Trophoblast cell (in vitro differentiated cells and primary cell): ENCODE measurements around the gene PBOV1.
"Not testable (repeated sequence)": the region's sequence is repeated elsewhere in the genome, so short reads cannot be mapped to it uniquely, and the experiment has no call there.

Source experiments
- DNase-seq, 2 donors: peaks; one replicate each; pipeline ENCODE4 v3.0.0-alpha.2; 2016
- H2AFZ ChIP-seq: 2 replicates; pipeline ENCODE4 v1.6.1; 2013; ENCODE audit warnings: low read length, moderate library complexity, mild to moderate bottlenecking; ENCODE audit not compliant: insufficient read depth, poor library complexity
- H2AK5ac ChIP-seq: 2 replicates; pipeline ENCODE4 v1.6.1; 2013; ENCODE audit warnings: mild to moderate bottlenecking, low read length
- H2BK120ac ChIP-seq: 2 replicates; pipeline ENCODE4 v1.6.1; 2013; ENCODE audit warnings: low read length, mild to moderate bottlenecking, moderate library complexity; ENCODE audit not compliant: insufficient read depth, poor library complexity
- H2BK12ac ChIP-seq: 2 replicates; pipeline ENCODE4 v1.6.1; 2013; ENCODE audit warnings: mild to moderate bottlenecking, low read length, moderate library complexity
- H2BK5ac ChIP-seq: 2 replicates; pipeline ENCODE4 v1.6.1; 2013; ENCODE audit warnings: low read length, low read depth, moderate library complexity, mild to moderate bottlenecking; ENCODE audit not compliant: poor library complexity
- H3K14ac ChIP-seq: 2 replicates; pipeline ENCODE4 v1.6.1; 2013; ENCODE audit warnings: mild to moderate bottlenecking, low read length
- H3K18ac ChIP-seq: 2 replicates; pipeline ENCODE4 v1.6.1; 2013; ENCODE audit warnings: mild to moderate bottlenecking, low read length
- H3K23ac ChIP-seq: 2 replicates; pipeline ENCODE4 v1.6.1; 2013; ENCODE audit warnings: low read length
- H3K27ac ChIP-seq: 2 replicates; pipeline ENCODE4 v1.5.1; 2013; ENCODE audit warnings: low read depth, mild to moderate bottlenecking, inconsistent platforms, low read length, moderate library complexity
- H3K27me3 ChIP-seq: 2 replicates; pipeline ENCODE4 v1.6.1; 2013; ENCODE audit warnings: inconsistent platforms, mild to moderate bottlenecking, low read length, moderate library complexity; ENCODE audit not compliant: insufficient read depth
- H3K36me3 ChIP-seq, 2 experiments: 1 replicate in 1 of 2; 2 replicates in 1 of 2; pipeline ENCODE4 v1.6.1; 2013; ENCODE audit warnings: low read length in 2 of 2, mild to moderate bottlenecking in 2 of 2, moderate library complexity in 1 of 2; ENCODE audit not compliant: insufficient read depth in 2 of 2, control insufficient read depth in 1 of 2
- H3K4ac ChIP-seq: 2 replicates; pipeline ENCODE4 v1.6.1; 2013; ENCODE audit warnings: low read depth, mild to moderate bottlenecking, low read length, moderate library complexity
- H3K4me1 ChIP-seq, 2 experiments: 1 replicate in 1 of 2; 2 replicates in 1 of 2; pipeline ENCODE4 v1.6.1; 2013; ENCODE audit warnings: low read length in 2 of 2, mild to moderate bottlenecking in 2 of 2, moderate library complexity in 1 of 2; ENCODE audit not compliant: insufficient read depth in 2 of 2, control insufficient read depth in 1 of 2
- H3K4me2 ChIP-seq: 2 replicates; pipeline ENCODE4 v1.6.1; 2013; ENCODE audit warnings: inconsistent platforms, mild to moderate bottlenecking, low read length, moderate library complexity
- H3K4me3 ChIP-seq: 2 replicates; pipeline ENCODE4 v1.5.1; 2013; ENCODE audit warnings: mild to moderate bottlenecking, low read depth, low read length, inconsistent platforms
- H3K79me1 ChIP-seq: one replicate; pipeline ENCODE4 v1.6.1; 2013; ENCODE audit warnings: low read length
- H3K79me2 ChIP-seq: 2 replicates; pipeline ENCODE4 v1.6.1; 2013; ENCODE audit warnings: low read length, mild to moderate bottlenecking; ENCODE audit not compliant: control insufficient read depth, insufficient read depth, poor library complexity
- H3K9ac ChIP-seq: 2 replicates; pipeline ENCODE4 v1.6.1; 2013; ENCODE audit warnings: mild to moderate bottlenecking, low read length
- H3K9me3 ChIP-seq: 2 replicates; pipeline ENCODE4 v1.6.1; 2013; ENCODE audit warnings: low read depth, mild to moderate bottlenecking, control low read depth, inconsistent platforms, low read length; ENCODE audit not compliant: insufficient read depth
- H4K12ac ChIP-seq: 2 replicates; pipeline ENCODE4 v1.6.1; 2013; ENCODE audit warnings: low read depth, mild to moderate bottlenecking, low read length, moderate library complexity
- H4K8ac ChIP-seq: 2 replicates; pipeline ENCODE4 v1.6.1; 2013; ENCODE audit warnings: low read depth, mild to moderate bottlenecking, low read length, moderate library complexity
- H4K91ac ChIP-seq: one replicate; pipeline ENCODE4 v1.6.1; 2013; ENCODE audit warnings: low read depth, mild to moderate bottlenecking, low read length, moderate library complexity
- WGBS: extraction: QIAGEN DNeasy Blood & Tissue Kit; methylation state at CpG from one replicate; pipeline ENCODE4 v1.1.7; 2013; ENCODE audit warnings: missing lambda C conversion rate; ENCODE audit not compliant: insufficient read length, insufficient coverage; ENCODE audit errors: extremely low coverage; 5-methylcytosine and 5-hydroxymethylcytosine counted together

Gene PBOV1

DNA sequence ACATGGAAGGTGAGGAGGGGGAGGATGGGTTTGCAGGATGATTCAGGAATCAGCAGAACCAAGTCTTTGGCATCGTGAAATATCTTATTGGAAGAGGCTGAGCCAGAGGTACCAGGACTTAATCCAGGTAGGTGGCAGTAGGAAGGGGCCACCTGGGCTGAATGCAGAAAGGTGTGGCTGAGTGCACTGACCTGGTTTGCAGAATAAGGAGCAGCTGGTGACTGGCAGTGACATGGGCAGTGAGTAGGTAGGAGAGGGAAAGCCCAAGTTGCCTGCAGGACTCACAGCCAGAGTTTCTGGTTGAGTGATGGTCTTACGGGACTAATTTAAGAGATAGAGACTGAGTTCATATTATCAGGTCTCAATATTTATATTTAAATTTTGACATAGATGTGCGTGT is 1.1 kb upstream of the PBOV1 start:
- no peaks in the 10 kb centered on the region for H3K4me1 ChIP-seq
- H2BK12ac ChIP-seq, result no peak overlapping the region
- H3K4ac ChIP-seq, result no peak overlapping the region
- WGBS, result 100% methylated on average over 1 of the region's 3 CpGs
- no peak overlapping the region for H2AFZ ChIP-seq
- no peaks in the 10 kb centered on the region for H3K79me1 ChIP-seq
- no peak overlapping the region for H3K27ac ChIP-seq
- H4K91ac ChIP-seq, result no peak overlapping the region
- no peak overlapping the region for H2BK120ac ChIP-seq
- H3K4me3 ChIP-seq, result no peak overlapping the region
- no peaks in the 10 kb centered on the region for H3K27me3 ChIP-seq
- no peak overlapping the region for H2AK5ac ChIP-seq
- H4K8ac ChIP-seq, result no peak overlapping the region
- no peak overlapping the region for H3K18ac ChIP-seq
- H4K12ac ChIP-seq, result no peak overlapping the region
- no peak overlapping the region for H2BK5ac ChIP-seq
- no peak overlapping the region for H3K14ac ChIP-seq
- no peaks in the 10 kb centered on the region for H3K9me3 ChIP-seq
- no peak overlapping the region for H3K4me2 ChIP-seq
- H3K9ac ChIP-seq, result no peak overlapping the region
- no peaks in the 10 kb centered on the region for H3K36me3 ChIP-seq
- H3K79me2 ChIP-seq, result no peaks in the 10 kb centered on the region
- no peak overlapping the region for H3K23ac ChIP-seq
- DNase-seq, result no peak

- no peaks in the 10 kb centered on the region for H3K79me2 ChIP-seq
- H4K8ac ChIP-seq, result no peak overlapping the region
- H3K79me1 ChIP-seq, result no peaks in the 10 kb centered on the region
- no peak overlapping the region for H3K27ac ChIP-seq
- H3K4me1 ChIP-seq, result no peaks in the 10 kb centered on the region
- no peak overlapping the region for H2AFZ ChIP-seq
- H3K9me3 ChIP-seq, result no peaks in the 10 kb centered on the region
- H4K91ac ChIP-seq, result no peak overlapping the region
- H3K27me3 ChIP-seq, result no peaks in the 10 kb centered on the region
- no peak overlapping the region for H3K4ac ChIP-seq
- H2BK120ac ChIP-seq, result no peak overlapping the region
- no CpG with 5 or more reads among the region's 7 CpGs for WGBS
- H3K18ac ChIP-seq, result no peak overlapping the region
- H2AK5ac ChIP-seq, result no peak overlapping the region
- H2BK12ac ChIP-seq, result no peak overlapping the region
- H3K4me3 ChIP-seq, result no peak overlapping the region
- no peak overlapping the region for H2BK5ac ChIP-seq
- H3K36me3 ChIP-seq, result no peaks in the 10 kb centered on the region
- peak; percentile 32 to 79 for DNase-seq
- H3K9ac ChIP-seq, result no peak overlapping the region
- no peak overlapping the region for H3K4me2 ChIP-seq
- no peak overlapping the region for H3K14ac ChIP-seq
- no peak overlapping the region for H4K12ac ChIP-seq
- no peak overlapping the region for H3K23ac ChIP-seq
These were observed 3.1 kb downstream of the PBOV1 start for GRCh38 chr6:138215093-138215782.

GRCh38 chr6:138212530-138212929 is 5.8 kb downstream of the PBOV1 start:
- H3K27me3 ChIP-seq, H4K91ac ChIP-seq, H2BK120ac ChIP-seq, H3K4me2 ChIP-seq, H4K12ac ChIP-seq, H3K79me2 ChIP-seq, H3K9ac ChIP-seq, H3K27ac ChIP-seq, H3K18ac ChIP-seq, H3K36me3 ChIP-seq, H3K79me1 ChIP-seq, H3K14ac ChIP-seq, DNase-seq, H3K9me3 ChIP-seq, H2BK12ac ChIP-seq, H3K4me3 ChIP-seq, H2AFZ ChIP-seq, H2BK5ac ChIP-seq, H2AK5ac ChIP-seq, H3K4ac ChIP-seq, H3K4me1 ChIP-seq, H3K23ac ChIP-seq, H4K8ac ChIP-seq: not testable (repeated sequence)
- no CpG with 5 or more reads among the region's 2 CpGs for WGBS

DNA sequence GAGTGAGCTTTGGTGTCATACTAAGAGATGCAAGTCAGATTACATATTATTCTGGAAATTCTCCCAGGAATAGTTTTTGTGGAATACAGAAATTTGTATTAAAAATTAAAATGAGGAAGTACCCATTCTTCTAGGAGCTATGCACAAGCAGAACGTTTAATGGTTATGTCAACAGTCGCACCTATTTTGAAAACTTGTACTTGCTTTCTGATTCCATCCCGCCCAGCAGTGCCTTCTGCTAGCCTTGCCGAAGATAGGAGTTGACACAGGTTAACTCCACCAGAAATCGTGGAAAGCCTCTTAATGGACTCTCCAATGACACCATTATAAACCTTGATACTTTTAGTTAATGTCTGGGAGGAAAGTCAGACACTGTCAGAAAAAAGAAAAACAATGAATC is 6.7 kb downstream of the PBOV1 start:
- Histone ChIP-seq H3K9me3 (no peaks in the 10 kb centered on the region), H2BK120ac (no peak overlapping the region)
- no CpG with 5 or more reads among the region's 5 CpGs for WGBS

More for the DNA sequence above, 6.7 kb downstream of the PBOV1 start:
- Histone ChIP-seq H2BK5ac (no peak overlapping the region), H2AK5ac (no peak overlapping the region), H3K27me3 (no peaks in the 10 kb centered on the region), H3K4me2 (no peak overlapping the region), H3K27ac (no peak overlapping the region), H3K4me1 (no peaks in the 10 kb centered on the region), H2BK12ac (no peak overlapping the region), H3K9ac (no peak overlapping the region), H3K4ac (no peak overlapping the region), H3K36me3 (no peaks in the 10 kb centered on the region), H3K23ac (no peak overlapping the region), H4K12ac (no peak overlapping the region), H3K79me1 (no peaks in the 10 kb centered on the region), H2AFZ (no peak overlapping the region), H4K8ac (no peak overlapping the region), H3K79me2 (no peaks in the 10 kb centered on the region), H3K14ac (no peak overlapping the region), H3K18ac (no peak overlapping the region), H3K4me3 (no peak overlapping the region), H4K91ac (no peak overlapping the region)
- DNase-seq, result no peak
